HL-60 (cell line): ENCODE measurements around the gene DCHS1.

ENCODE experiments used
- DNase-seq, 2 experiments: peaks; one replicate each; pipeline ENCODE4 v3.0.0-alpha.2; 2010 to 2020; ENCODE audit warnings: low read depth in 1 of 2, low spot score in 1 of 2
- H3K27ac ChIP-seq: fragments of 250-450 bp; sonication (Bioruptor Pico); replicated peaks from 2 replicates; pipeline ENCODE4 v1.5.1; 2020; ENCODE audit warnings: mild to moderate bottlenecking, moderate library complexity
- H3K27me3 ChIP-seq: fragments of 250-450 bp; sonication (Bioruptor Pico); 2 replicates; pipeline ENCODE4 v1.5.1; 2021; ENCODE audit warnings: mild to moderate bottlenecking, moderate library complexity; ENCODE audit not compliant: insufficient read depth, poor library complexity, severe bottlenecking
- H3K4me3 ChIP-seq: replicated peaks from 2 replicates; pipeline ENCODE4 v1.5.1; 2011; ENCODE audit warnings: mild to moderate bottlenecking, control low read depth, low read length; ENCODE audit not compliant: insufficient read depth
- CTCF ChIP-seq: IDR thresholded peaks from one replicate; pipeline ENCODE4 v1.5.1; 2011; ENCODE audit warnings: low read length, control low read depth, inconsistent platforms; ENCODE audit not compliant: insufficient read depth
- GABPA ChIP-seq: IDR thresholded peaks from 2 replicates; pipeline ENCODE4 v1.6.1; 2012; ENCODE audit warnings: low read depth
- POLR2AphosphoS5 ChIP-seq: IDR thresholded peaks from 2 replicates; pipeline ENCODE4 v1.6.1; 2012; ENCODE audit warnings: low read depth
- REST ChIP-seq: IDR thresholded peaks from 2 replicates; pipeline ENCODE4 v1.6.1; 2012; ENCODE audit warnings: low read depth; ENCODE audit not compliant: insufficient replicate concordance
- SPI1 ChIP-seq: IDR thresholded peaks from 2 replicates; pipeline ENCODE4 v1.6.1; 2012; ENCODE audit warnings: low read depth, mild to moderate bottlenecking, borderline replicate concordance

Gene DCHS1

GRCh38 chr11:6610591-6610990 lies 45.0 kb downstream of the DCHS1 start:
- H3K27ac ChIP-seq, result no peak overlapping the region
- H3K4me3 ChIP-seq, result no peak overlapping the region
- DNase-seq, result no peak
- no peaks in the 10 kb centered on the region for H3K27me3 ChIP-seq
- no peak; the same call in 1 of the 2 replicates for TF ChIP-seq POLR2AphosphoS5
- no peak for TF ChIP-seq GABPA
- TF ChIP-seq CTCF, result no peak
- no peak for TF ChIP-seq SPI1
- TF ChIP-seq REST, result no peak

- TF ChIP-seq POLR2AphosphoS5 (no peak), CTCF (no peak), SPI1 (no peak), REST (no peak), GABPA (no peak)
- Histone ChIP-seq H3K4me3 (no peak overlapping the region), H3K27me3 (no peaks in the 10 kb centered on the region), H3K27ac (no peak overlapping the region)
- no peak for DNase-seq
Measured at GRCh38 chr11:6609502-6610015, 46.0 kb downstream of the DCHS1 start.

- DNase-seq, result no peak
- H3K27me3 ChIP-seq, result no peaks in the 10 kb centered on the region
- no peak for TF ChIP-seq REST
- TF ChIP-seq POLR2AphosphoS5, result no peak
- no peak for TF ChIP-seq CTCF
- no peak for TF ChIP-seq SPI1
- no peak for TF ChIP-seq GABPA
- H3K4me3 ChIP-seq, result no peak overlapping the region
- no peak overlapping the region for H3K27ac ChIP-seq
Measured at GRCh38 chr11:6608726-6609501, 46.7 kb downstream of the DCHS1 start.
